H1 (cell line): ENCODE results near the gene CYP39A1. TPM values are rescaled to one million over a fixed set of nuclear protein-coding genes. Genes with fewer than 3 reads are reported as not detected.

Experiments used
- CTCF ChIA-PET: fragments of 300-600 bp; sonication (Branson Sonifier 250); formaldehyde crosslinking; loops from one replicate; lab custom pipeline; 2021; ENCODE audit not compliant: partially characterized antibody; lab: Charles Lee
- POLR2A ChIA-PET: fragments of 300-600 bp; sonication (Branson Sonifier 250); formaldehyde crosslinking; loops from one replicate; lab custom pipeline; 2021; ENCODE audit warnings: inconsistent platforms; ENCODE audit not compliant: partially characterized antibody; lab: Charles Lee
- DNase-seq, 2 experiments: peaks; one replicate each; pipeline versions ENCODE4 v3.0.0 to v3.0.0-alpha.2; 2010 to 2022; ENCODE audit warnings: low spot score in 2 of 2, low read depth in 1 of 2, mixed read lengths in 1 of 2
- FAIRE-seq: peaks from 2 replicates; lab custom pipeline; 2011; peaks lifted over from hg19 to GRCh38; lab: Jason Lieb, UNC
- H2AFZ ChIP-seq: 2 replicates; pipeline ENCODE4 v1.8.1; 2012; ENCODE audit warnings: low read length, inconsistent platforms
- H2AK5ac ChIP-seq: 2 replicates; pipeline ENCODE4 v1.6.1; 2013; ENCODE audit warnings: low read depth, low read length
- H2BK120ac ChIP-seq: replicated peaks from 2 replicates; pipeline ENCODE3; 2013; ENCODE audit warnings: low read depth, low read length, inconsistent platforms
- H2BK12ac ChIP-seq: 2 replicates; pipeline ENCODE4 v1.6.1; 2013; ENCODE audit warnings: low read depth, low read length
- H2BK15ac ChIP-seq: 2 replicates; pipeline ENCODE4 v1.6.1; 2013; ENCODE audit warnings: low read length
- H2BK20ac ChIP-seq: 2 replicates; pipeline ENCODE4 v1.6.1; 2013; ENCODE audit warnings: low read length
- H2BK5ac ChIP-seq: 2 replicates; pipeline ENCODE4 v1.6.1; 2013; ENCODE audit warnings: low read depth, low read length
- H3K14ac ChIP-seq: 2 replicates; pipeline ENCODE4 v1.6.1; 2013; ENCODE audit warnings: inconsistent platforms; ENCODE audit not compliant: insufficient read length
- H3K18ac ChIP-seq: 2 replicates; pipeline ENCODE4 v1.6.1; 2013; ENCODE audit warnings: low read length; ENCODE audit errors: extremely low read depth
- H3K23ac ChIP-seq: 2 replicates; pipeline ENCODE4 v1.6.1; 2013; ENCODE audit warnings: inconsistent platforms; ENCODE audit not compliant: insufficient read length
- H3K23me2 ChIP-seq: 2 replicates; pipeline ENCODE4 v1.6.1; 2013; ENCODE audit warnings: low read depth, low read length
- H3K27ac ChIP-seq: 2 replicates; pipeline ENCODE4 v1.6.1; 2011; ENCODE audit warnings: low read depth, low read length, inconsistent platforms
- H3K27me3 ChIP-seq, 4 experiments: replicated peaks in 1 of 4; 1 replicate in 1 of 4; 2 replicates in 3 of 4; pipeline versions ENCODE4 v1.6.1 to v1.8.1; 2011 to 2013; ENCODE audit warnings: low read length in 3 of 4, mild to moderate bottlenecking in 3 of 4, inconsistent platforms in 2 of 4, mixed read lengths in 2 of 4, moderate library complexity in 1 of 4; ENCODE audit not compliant: control insufficient read depth in 3 of 4, insufficient read depth in 3 of 4; ENCODE audit errors: extremely low read depth in 1 of 4
- H3K36me3 ChIP-seq, 4 experiments: 2 replicates each; pipeline versions ENCODE4 v1.6.1 to v1.8.1; 2011 to 2013; ENCODE audit warnings: mild to moderate bottlenecking in 4 of 4, low read length in 3 of 4, moderate library complexity in 2 of 4, control low read depth in 1 of 4, inconsistent platforms in 1 of 4; ENCODE audit not compliant: insufficient read depth in 4 of 4, control insufficient read depth in 2 of 4
- H3K4ac ChIP-seq: replicated peaks from 2 replicates; pipeline ENCODE3; 2013; ENCODE audit warnings: low read length, low read depth, mixed read lengths, inconsistent platforms; ENCODE audit not compliant: insufficient read length
- H3K4me1 ChIP-seq, 4 experiments: replicated peaks in 1 of 4; 1 replicate in 1 of 4; 2 replicates in 3 of 4; pipeline versions ENCODE4 v1.6.1 to v1.8.1; 2011 to 2013; ENCODE audit warnings: low read length in 3 of 4, inconsistent platforms in 2 of 4, mixed read lengths in 1 of 4; ENCODE audit not compliant: insufficient read depth in 4 of 4, control insufficient read depth in 3 of 4
- H3K4me2 ChIP-seq, 2 experiments: 2 replicates each; pipeline versions ENCODE4 v1.6.1 to v1.8.1; 2011 to 2013; ENCODE audit warnings: low read depth in 2 of 2, low read length in 2 of 2, control low read depth in 1 of 2, inconsistent platforms in 1 of 2, mild to moderate bottlenecking in 1 of 2; ENCODE audit not compliant: insufficient read depth in 1 of 2
- H3K4me3 ChIP-seq, 4 experiments: fragments of 200-600, 300-600 bp in 1 of 4; sonication (generic), shearing (Covaris generic), sonication (Bioruptor Twin) in 1 of 4; 2 replicates each; pipeline versions ENCODE4 v1.5.1 to v1.8.1; 2011 to 2016; ENCODE audit warnings: low read length in 4 of 4, low read depth in 3 of 4, control low read depth in 2 of 4, inconsistent platforms in 2 of 4, mild to moderate bottlenecking in 2 of 4, mixed read lengths in 1 of 4, moderate library complexity in 1 of 4; ENCODE audit not compliant: insufficient read depth in 2 of 4; ENCODE audit errors: extremely low read depth in 1 of 4
- H3K56ac ChIP-seq: replicated peaks from 2 replicates; pipeline ENCODE3; 2013; ENCODE audit warnings: low read depth, mild to moderate bottlenecking, mixed read lengths, low read length, inconsistent platforms; ENCODE audit not compliant: insufficient read length
- H3K79me1 ChIP-seq: 2 replicates; pipeline ENCODE4 v1.6.1; 2013; ENCODE audit warnings: low read depth, low read length, control low read depth
- H3K79me2 ChIP-seq, 2 experiments: 2 replicates each; pipeline versions ENCODE4 v1.6.1 to v1.8.1; 2012 to 2013; ENCODE audit warnings: low read length in 2 of 2, mild to moderate bottlenecking in 2 of 2, inconsistent platforms in 1 of 2; ENCODE audit not compliant: insufficient read depth in 2 of 2, control insufficient read depth in 1 of 2
- H3K9ac ChIP-seq, 4 experiments: replicated peaks in 1 of 4; 1 replicate in 1 of 4; 2 replicates in 3 of 4; pipeline versions ENCODE4 v1.6.1 to v1.8.1; 2011 to 2013; ENCODE audit warnings: low read depth in 3 of 4, low read length in 3 of 4, control low read depth in 2 of 4, mild to moderate bottlenecking in 2 of 4, moderate library complexity in 2 of 4, inconsistent platforms in 1 of 4; ENCODE audit errors: extremely low read depth in 1 of 4
- H3K9me3 ChIP-seq, 2 experiments: 2 replicates each; pipeline versions ENCODE4 v1.6.1 to v1.8.1; 2012 to 2013; ENCODE audit warnings: mild to moderate bottlenecking in 2 of 2, moderate library complexity in 2 of 2, control low read depth in 1 of 2, inconsistent platforms in 1 of 2, low read depth in 1 of 2, low read length in 1 of 2, mixed read lengths in 1 of 2; ENCODE audit not compliant: insufficient read depth in 2 of 2
- H4K20me1 ChIP-seq, 2 experiments: replicated peaks in 1 of 2; 2 replicates each; pipeline versions ENCODE3 to v1.8.1; 2011 to 2013; ENCODE audit warnings: inconsistent platforms in 2 of 2, low read length in 2 of 2, mild to moderate bottlenecking in 1 of 2; ENCODE audit not compliant: insufficient read depth in 2 of 2, control insufficient read depth in 1 of 2
- H4K5ac ChIP-seq: 2 replicates; pipeline ENCODE4 v1.6.1; 2013; ENCODE audit warnings: low read length, low read depth, mixed read lengths, inconsistent platforms; ENCODE audit not compliant: insufficient read length
- H4K8ac ChIP-seq: 2 replicates; pipeline ENCODE4 v1.8.0; 2013; ENCODE audit warnings: mild to moderate bottlenecking, moderate library complexity, low read length, inconsistent platforms; ENCODE audit not compliant: insufficient read depth; ENCODE audit errors: extremely low read depth
- H4K91ac ChIP-seq: replicated peaks from 2 replicates; pipeline ENCODE3; 2013; ENCODE audit warnings: low read length, mixed read lengths, inconsistent platforms; ENCODE audit not compliant: insufficient read length
- ASH2L ChIP-seq: fragments of 200-600, 300-600 bp; sonication (generic); IDR thresholded peaks from one replicate; pipeline ENCODE4 v1.7.1; 2017; ENCODE audit warnings: low read length
- BCL11A ChIP-seq, 2 experiments: IDR thresholded peaks; one replicate each; pipeline ENCODE4 v1.6.1; 2011; ENCODE audit warnings: low read depth in 2 of 2, low read length in 2 of 2, mild to moderate bottlenecking in 2 of 2
- CHD1 ChIP-seq: IDR thresholded peaks from 2 replicates; pipeline ENCODE4 v1.6.1; 2012; ENCODE audit warnings: low read depth, low read length, improper control_type of control experiment
- E2F6 ChIP-seq: IDR thresholded peaks from 2 replicates; pipeline ENCODE4 v1.6.1; 2012; ENCODE audit warnings: inconsistent platforms
- EGR1 ChIP-seq: IDR thresholded peaks from 2 replicates; pipeline ENCODE4 v1.6.1; 2011; ENCODE audit warnings: low read depth, low read length, borderline replicate concordance
- FOSL1 ChIP-seq: IDR thresholded peaks from 2 replicates; pipeline ENCODE4 v1.6.1; 2011; ENCODE audit warnings: mild to moderate bottlenecking, low read depth, low read length, moderate library complexity; ENCODE audit not compliant: insufficient read depth
- GABPA ChIP-seq: IDR thresholded peaks from 2 replicates; pipeline ENCODE4 v1.6.1; 2011; ENCODE audit warnings: mild to moderate bottlenecking, low read length, moderate library complexity, borderline replicate concordance; ENCODE audit not compliant: insufficient read depth
- JUND ChIP-seq: IDR thresholded peaks from 2 replicates; pipeline ENCODE4 v1.6.1; 2011; ENCODE audit warnings: mild to moderate bottlenecking, improper control_type of control experiment, low read length
- PHF8 ChIP-seq: fragments of 200-600 bp; sonication (generic); conservative IDR thresholded peaks from 2 replicates; pipeline ENCODE4 v1.7.1; 2012; ENCODE audit warnings: low read depth, mild to moderate bottlenecking, inconsistent platforms, low read length, moderate library complexity
- TBP ChIP-seq: IDR thresholded peaks from 2 replicates; pipeline ENCODE4 v1.6.1; 2011; ENCODE audit warnings: low read depth, low read length, improper control_type of control experiment
- TCF12 ChIP-seq: IDR thresholded peaks from 2 replicates; pipeline ENCODE4 v1.6.1; 2011; ENCODE audit warnings: low read depth, mild to moderate bottlenecking, low read length
- WGBS, 2 experiments: shearing (Covaris generic) in 1 of 2; methylation state at CpG; one replicate each; pipeline versions ENCODE4 v1.1.6 to v1.1.7; 2013 to 2015; ENCODE audit warnings: low lambda C conversion rate in 2 of 2, mixed read lengths in 2 of 2, inconsistent platforms in 1 of 2, low coverage in 1 of 2, missing lambda C conversion rate in 1 of 2; ENCODE audit not compliant: insufficient replicate concordance in 2 of 2, insufficient coverage in 1 of 2, insufficient read length in 1 of 2; ENCODE audit errors: extremely low coverage in 1 of 2, missing lambda C conversion rate in 1 of 2; 5-methylcytosine and 5-hydroxymethylcytosine counted together
- polyA plus RNA-seq, 7 experiments: library from polyadenylated mRNA; depleted of rRNA in 3 of 7; stranded (reverse) in 5 of 7; unstranded in 2 of 7; fragments of >200 nt in 5 of 7; fragments of 200-250 nt in 2 of 7; gene quantifications; 1 replicate in 5 of 7; 2 replicates in 1 of 7; 4 replicates in 1 of 7; pipeline versions ENCODE4 v1.2.1 to v1.2.3, GENCODE V29; 2011 to 2013; ENCODE audit warnings: missing spikeins in 2 of 7, mixed read lengths in 2 of 7
- total RNA-seq: library from RNA; stranded (reverse); fragmentation: NEBNext Ultra II Directional; extraction: Animal tissue kit (Norgen Biotek cat#: 25700); gene quantifications from 2 replicates; pipeline ENCODE4 v1.2.1, GENCODE V29; 2021
- TF ChIP-seq, protein P1 (sequence below): IDR thresholded peaks from 2 replicates; pipeline ENCODE4 v1.6.1; 2012; ENCODE audit warnings: inconsistent platforms
- TF ChIP-seq, protein P2 (sequence below): IDR thresholded peaks from 2 replicates; pipeline ENCODE4 v1.6.1; 2011; ENCODE audit warnings: low read length, improper control_type of control experiment

The CYP39A1 gene
- total and polyA plus RNA-seq, 2 of the 8 experiments (the other 6 are each of a cell fraction or from before 2014, with no cell fraction given): 0.71 to 2.4 TPM

DNA sequence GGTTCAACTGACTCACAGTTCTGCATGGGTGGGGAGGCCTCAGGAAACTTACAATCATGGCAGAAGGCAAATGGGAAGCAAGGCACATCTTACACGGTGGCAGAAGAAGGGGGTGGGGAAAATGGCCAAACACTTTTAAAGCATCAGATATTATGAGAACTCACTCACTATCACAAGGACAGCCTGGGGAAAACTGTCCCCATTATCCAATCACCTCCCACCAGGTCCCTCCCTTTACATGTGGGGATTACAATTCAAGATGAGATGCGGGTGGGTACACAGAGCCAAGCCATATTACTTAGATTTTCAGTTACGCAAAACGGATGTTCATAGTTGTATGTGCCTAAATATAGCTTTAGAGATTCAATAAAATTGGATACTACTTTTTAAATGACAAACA, 25.6 kb downstream of the CYP39A1 start:
- H3K23me2 ChIP-seq: no peaks in the 10 kb centered on the region

More for the DNA sequence above, 25.6 kb downstream of the CYP39A1 start:
- Histone ChIP-seq H4K5ac (no peak overlapping the region), H2BK15ac (no peak overlapping the region), H3K9ac (no peak overlapping the region), H3K4ac (no peak overlapping the region), H2BK120ac (no peak overlapping the region), H3K56ac (no peak overlapping the region), H3K36me3 (no peaks in the 10 kb centered on the region), H2AFZ (no peak overlapping the region), H3K18ac (no peak overlapping the region), H3K79me1 (no peaks in the 10 kb centered on the region), H3K4me2 (no peak overlapping the region), H4K8ac (no peak overlapping the region), H3K4me1 (no peaks in the 10 kb centered on the region), H3K23ac (no peak overlapping the region), H2BK20ac (no peak overlapping the region), H3K9me3 (no peaks in the 10 kb centered on the region), H2BK5ac (no peak overlapping the region), H4K91ac (no peak overlapping the region), H3K27me3 (no peaks in the 10 kb centered on the region), H2AK5ac (no peak overlapping the region), H4K20me1 (no peaks in the 10 kb centered on the region), H3K79me2 (no peaks in the 10 kb centered on the region), H3K27ac (no peak overlapping the region), H3K14ac (no peak overlapping the region), H2BK12ac (no peak overlapping the region), H3K4me3 (no peak overlapping the region)
- no peak for FAIRE-seq
- WGBS, 2 experiments: 91% methylated on average over 4 of the region's 4 CpGs; no CpG with 5 or more reads in 1 of the 2 experiments
- DNase-seq: no peak
- ChIA-PET CTCF (interaction anchor here (0.7 to 1.4 kb wide), 7 partner anchors 29 to 406 kb away, joined by 3 to 5 read pairs (median 3); no protein-coding TSS in a partner anchor), POLR2A (no interaction called here)
- no peak for TF ChIP-seq BCL11A (IDR thresholded peaks at IDR 0.05; ENCODE audit: low read depth in 2 of 2, low read length in 2 of 2)
- no peak for TF ChIP-seq TBP
- TF ChIP-seq EGR1: no peak
- no peak for TF ChIP-seq FOSL1
- no peak for TF ChIP-seq PHF8
- TF ChIP-seq CHD1: no peak
- TF ChIP-seq GABPA: no peak
- no peak for TF ChIP-seq E2F6
- no peak for TF ChIP-seq JUND
- TF ChIP-seq, protein P1, sequence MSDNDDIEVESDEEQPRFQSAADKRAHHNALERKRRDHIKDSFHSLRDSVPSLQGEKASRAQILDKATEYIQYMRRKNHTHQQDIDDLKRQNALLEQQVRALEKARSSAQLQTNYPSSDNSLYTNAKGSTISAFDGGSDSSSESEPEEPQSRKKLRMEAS: no peak
- TF ChIP-seq ASH2L: no peak
- TF ChIP-seq, protein P2, sequence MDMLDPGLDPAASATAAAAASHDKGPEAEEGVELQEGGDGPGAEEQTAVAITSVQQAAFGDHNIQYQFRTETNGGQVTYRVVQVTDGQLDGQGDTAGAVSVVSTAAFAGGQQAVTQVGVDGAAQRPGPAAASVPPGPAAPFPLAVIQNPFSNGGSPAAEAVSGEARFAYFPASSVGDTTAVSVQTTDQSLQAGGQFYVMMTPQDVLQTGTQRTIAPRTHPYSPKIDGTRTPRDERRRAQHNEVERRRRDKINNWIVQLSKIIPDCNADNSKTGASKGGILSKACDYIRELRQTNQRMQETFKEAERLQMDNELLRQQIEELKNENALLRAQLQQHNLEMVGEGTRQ: no peak
- TF ChIP-seq TCF12: no peak
